ENCODE data around the gene NT5C1A.

DNA sequence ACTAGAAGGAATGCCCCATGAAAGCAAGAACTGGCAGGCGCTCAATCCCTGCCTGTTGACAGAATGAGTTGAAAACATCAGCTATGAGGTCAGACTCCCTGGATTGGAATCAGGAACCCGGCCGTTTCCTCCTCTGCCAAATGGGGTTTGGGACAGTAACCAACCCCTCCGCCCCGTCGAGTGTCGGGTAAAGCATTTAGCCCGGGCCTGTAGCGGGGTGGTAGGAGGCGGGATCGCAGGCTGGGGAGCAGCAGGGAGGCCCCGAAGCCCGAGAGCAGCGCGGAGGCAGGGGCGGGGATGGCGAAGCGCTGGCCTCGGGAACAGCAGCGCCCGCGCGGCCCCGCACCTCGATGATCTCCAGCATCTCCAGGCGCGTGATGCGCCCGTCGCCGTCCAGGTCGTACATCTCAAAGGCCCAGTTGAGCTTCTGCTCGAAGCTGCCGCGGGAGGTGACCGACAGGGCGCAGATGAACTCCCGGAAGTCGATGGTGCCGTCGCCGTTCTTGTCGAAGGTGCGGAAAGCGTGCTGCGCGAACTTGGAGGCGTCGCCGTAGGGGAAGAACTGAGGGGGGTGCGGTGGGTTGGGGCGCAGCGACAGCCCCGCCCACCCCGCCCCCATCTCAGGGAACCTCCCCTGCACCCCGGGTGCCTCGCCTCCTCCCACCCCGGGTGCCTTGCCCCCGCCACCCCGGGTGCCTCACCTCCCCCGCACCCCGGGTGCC, 11.8 kb upstream of the NT5C1A start:
- TF ChIP-seq GATA2 (IDR thresholded peaks at IDR 0.05; ENCODE audit: low read depth, low read length) (no peak), GATA3 (IDR thresholded peaks at IDR 0.05; ENCODE audit: low read depth, low read length) (no peak)
